Measurements from ENCODE around the gene HOXB3.

Gene HOXB3

GRCh38 chr17:48520631-48521079 lies 69.4 kb downstream of the HOXB3 start:
- H3K4me3 ChIP-seq (ENCODE audit: low read depth, low read length) = no peak overlapping the region
- no peak for DNase-seq (ENCODE audit: low read depth)
- no peak for TF ChIP-seq CTCF (conservative IDR thresholded peaks at IDR 0.05; ENCODE audit: low read depth, low read length)

GRCh38 chr17:48519427-48519826 lies 70.6 kb downstream of the HOXB3 start:
- H3K4me3 ChIP-seq (ENCODE audit: low read depth, low read length) = no peak overlapping the region
- no peak for TF ChIP-seq CTCF (conservative IDR thresholded peaks at IDR 0.05; ENCODE audit: low read depth, low read length)
- DNase-seq (ENCODE audit: low read depth) = no peak

- no peak for TF ChIP-seq CTCF (conservative IDR thresholded peaks at IDR 0.05; ENCODE audit: low read depth, low read length)
- H3K4me3 ChIP-seq (ENCODE audit: low read depth, low read length) = no peak overlapping the region
- no peak for DNase-seq (ENCODE audit: low read depth)
Observed at GRCh38 chr17:48517478-48517877, 72.6 kb downstream of the HOXB3 start.

DNA sequence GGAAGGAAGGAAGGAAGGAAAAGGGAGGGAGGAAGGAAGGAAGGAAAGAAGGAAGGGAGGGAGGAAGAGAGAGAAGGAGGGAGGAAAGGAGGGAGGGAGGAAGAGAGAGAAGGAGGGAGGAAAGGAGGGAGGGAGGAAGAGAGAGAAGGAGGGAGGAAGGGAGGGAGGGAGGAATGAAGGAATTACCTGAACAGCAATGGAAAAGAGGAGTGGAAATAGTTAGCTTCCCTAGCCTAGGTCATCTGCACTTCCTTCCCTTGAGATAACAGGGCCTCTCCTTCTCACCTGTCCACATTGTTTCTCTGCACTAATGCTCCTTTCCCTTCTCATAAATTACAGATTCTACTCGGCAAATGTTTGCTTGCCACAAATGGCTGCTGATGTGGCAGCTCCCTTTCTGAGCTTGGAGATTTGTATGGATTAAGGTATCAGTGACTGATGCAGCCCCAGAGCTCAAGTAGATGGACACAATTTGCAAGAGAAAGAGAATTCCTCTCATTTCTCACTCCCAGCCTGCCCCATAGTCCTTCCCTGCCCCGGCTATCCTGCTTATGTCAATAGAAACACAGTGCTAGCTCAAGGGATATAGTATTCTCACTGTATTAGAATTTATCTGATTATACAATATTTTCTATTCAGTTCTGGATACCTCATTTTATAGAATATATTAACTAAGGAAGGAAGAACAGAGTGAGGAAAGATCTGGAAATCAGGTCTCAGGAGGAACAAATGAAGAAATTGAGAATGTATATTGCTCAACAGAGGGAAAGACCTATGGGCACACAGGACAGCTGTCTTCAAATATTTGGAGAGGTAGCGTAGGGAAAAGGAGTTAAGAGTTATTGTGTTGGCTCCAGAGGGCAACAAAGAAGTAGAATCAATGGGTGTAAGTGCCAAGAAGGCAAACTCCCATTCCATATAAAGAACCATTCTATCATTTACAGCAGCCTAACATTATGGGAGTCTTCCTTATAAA lies 73.8 kb downstream of the HOXB3 start:
- TF ChIP-seq CTCF (conservative IDR thresholded peaks at IDR 0.05; ENCODE audit: low read depth, low read length) = no peak
- DNase-seq (ENCODE audit: low read depth) = no peak
- H3K4me3 ChIP-seq (ENCODE audit: low read depth, low read length) = no peak overlapping the region

- TF ChIP-seq CTCF (conservative IDR thresholded peaks at IDR 0.05; ENCODE audit: low read depth, low read length) = no peak
- H3K4me3 ChIP-seq (ENCODE audit: low read depth, low read length) = no peak overlapping the region
- DNase-seq (ENCODE audit: low read depth) = no peak
Observed at GRCh38 chr17:48514477-48514876, 75.6 kb downstream of the HOXB3 start.

DNA sequence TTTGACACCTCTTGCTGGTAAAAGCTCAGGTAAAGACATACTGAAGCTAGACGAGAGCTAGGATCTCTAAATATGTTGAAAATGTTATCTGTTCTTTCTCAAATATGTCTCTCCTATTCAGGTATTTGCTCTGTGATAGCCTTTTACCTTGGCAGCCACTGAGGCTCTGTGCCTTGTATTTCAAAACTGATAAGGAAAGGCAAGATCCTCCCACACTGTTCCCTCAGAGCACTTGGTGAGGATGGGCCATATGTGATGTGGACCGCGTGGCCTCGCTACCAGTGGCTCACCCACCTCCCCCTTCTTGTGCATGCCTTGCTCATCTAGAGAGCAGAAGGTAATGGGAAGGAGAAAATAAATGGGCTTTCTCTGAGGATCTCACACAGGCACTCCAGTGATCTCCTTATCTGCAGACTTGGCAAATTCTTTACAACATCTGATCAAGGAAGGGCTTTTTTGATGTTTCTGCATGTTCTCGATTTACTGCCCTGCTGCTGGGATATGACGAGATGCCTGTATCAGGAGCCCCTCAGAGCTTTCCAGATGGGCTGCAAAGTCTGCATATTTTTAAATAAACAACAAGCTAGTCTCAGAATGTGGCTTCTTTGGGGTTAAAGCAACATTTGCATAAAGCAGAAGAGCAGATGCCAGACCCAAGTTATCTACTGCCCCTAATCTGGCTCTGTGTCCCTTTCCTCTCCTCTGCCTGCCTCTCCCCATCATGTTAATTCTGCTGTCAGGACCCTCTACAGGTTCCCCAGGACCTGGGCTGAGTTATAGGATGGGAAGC lies 76.2 kb downstream of the HOXB3 start:
- DNase-seq (ENCODE audit: low read depth) = no peak
- TF ChIP-seq CTCF (conservative IDR thresholded peaks at IDR 0.05; ENCODE audit: low read depth, low read length) = no peak
- H3K4me3 ChIP-seq (ENCODE audit: low read depth, low read length) = no peak overlapping the region
